ENCODE measurements around the gene RASGRP1. TPM values are rescaled to one million over a fixed set of nuclear protein-coding genes. Genes with fewer than 3 reads are reported as not detected.

RASGRP1 gene
- total RNA-seq, 1 experiment from 2014 or later = 0.13 TPM

- no peak for DNase-seq (ENCODE audit: low read depth)
Measured at GRCh38 chr15:38460543-38460942, 104.1 kb downstream of the RASGRP1 start.

- no peak for DNase-seq (ENCODE audit: low read depth)
Measured at GRCh38 chr15:38459480-38459879, 105.1 kb downstream of the RASGRP1 start.

GRCh38 chr15:38458646-38459045, 106.0 kb downstream of the RASGRP1 start:
- DNase-seq (ENCODE audit: low read depth) = no peak

GRCh38 chr15:38455092-38455491, 109.5 kb downstream of the RASGRP1 start:
- no peak for DNase-seq (ENCODE audit: low read depth)

- DNase-seq (ENCODE audit: low read depth) = no peak
Measured at GRCh38 chr15:38454696-38455090, 109.9 kb downstream of the RASGRP1 start.

GRCh38 chr15:38453971-38454695, 110.5 kb downstream of the RASGRP1 start, which contains the start of gene FAM98B:
Gene FAM98B, plus strand, starts transcription at chr15:38454127. Its CDS starts 35 bp downstream, at chr15:38454162.
- DNase-seq (ENCODE audit: low read depth) = peak; percentile 76

- no peak for DNase-seq (ENCODE audit: low read depth)
Measured at GRCh38 chr15:38441130-38441519, 123.5 kb downstream of the RASGRP1 start.

- peak; percentile 57 for DNase-seq (ENCODE audit: low read depth)
Measured at GRCh38 chr15:38440353-38441129, 124.1 kb downstream of the RASGRP1 start.

Other genes with a start within 250 kb of the RASGRP1 start
- gene FAM98B, start 110.7 kb downstream of the RASGRP1 start, total RNA-seq (2014; rRNA removed; shearing (Covaris generic)) = 9.9 and 14.0 TPM in 2 replicates